MM.1S (cell line): Measurements from ENCODE around the gene ATM.

Experiments
- EZH2 ChIP-seq: fragments of 300-600 bp; sonication (generic); optimal IDR thresholded peaks from 2 replicates; pipeline ENCODE3; 2017; ENCODE audit warnings: low read depth, mild to moderate bottlenecking, antibody characterized with exemption, low read length, mixed read lengths
- TF ChIP-seq, protein P1 (sequence below): fragments of 300-600 bp; sonication (generic); IDR thresholded peaks from 2 replicates; pipeline ENCODE4 v1.5.1; 2016; ENCODE audit warnings: antibody characterized with exemption, low read length, mixed read lengths

- TF ChIP-seq, protein P1, sequence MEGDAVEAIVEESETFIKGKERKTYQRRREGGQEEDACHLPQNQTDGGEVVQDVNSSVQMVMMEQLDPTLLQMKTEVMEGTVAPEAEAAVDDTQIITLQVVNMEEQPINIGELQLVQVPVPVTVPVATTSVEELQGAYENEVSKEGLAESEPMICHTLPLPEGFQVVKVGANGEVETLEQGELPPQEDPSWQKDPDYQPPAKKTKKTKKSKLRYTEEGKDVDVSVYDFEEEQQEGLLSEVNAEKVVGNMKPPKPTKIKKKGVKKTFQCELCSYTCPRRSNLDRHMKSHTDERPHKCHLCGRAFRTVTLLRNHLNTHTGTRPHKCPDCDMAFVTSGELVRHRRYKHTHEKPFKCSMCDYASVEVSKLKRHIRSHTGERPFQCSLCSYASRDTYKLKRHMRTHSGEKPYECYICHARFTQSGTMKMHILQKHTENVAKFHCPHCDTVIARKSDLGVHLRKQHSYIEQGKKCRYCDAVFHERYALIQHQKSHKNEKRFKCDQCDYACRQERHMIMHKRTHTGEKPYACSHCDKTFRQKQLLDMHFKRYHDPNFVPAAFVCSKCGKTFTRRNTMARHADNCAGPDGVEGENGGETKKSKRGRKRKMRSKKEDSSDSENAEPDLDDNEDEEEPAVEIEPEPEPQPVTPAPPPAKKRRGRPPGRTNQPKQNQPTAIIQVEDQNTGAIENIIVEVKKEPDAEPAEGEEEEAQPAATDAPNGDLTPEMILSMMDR, result no peak
- TF ChIP-seq EZH2, result no peak
Observed at GRCh38 chr11:108207683-108208060, 15.2 kb upstream of the ATM start.
